ENCODE measurements around the gene TBKBP1. TPM values are rescaled to one million over a fixed set of nuclear protein-coding genes. Genes with fewer than 3 reads are reported as not detected.

The TBKBP1 gene
- 7.8 TPM for total RNA-seq

- Histone ChIP-seq H3K4me1 (ENCODE audit: control insufficient read depth in 3 of 3, insufficient read depth in 3 of 3, low read length in 3 of 3) (peaks cover 13 to 24% (median 22%) of the 10 kb centered on the region in 3 donors), H3K36me3 (ENCODE audit: control insufficient read depth in 3 of 3, insufficient read depth in 3 of 3, low read length in 3 of 3) (peaks cover 0 to 6% (median 0%) of the 10 kb centered on the region in 3 donors), H3K27me3 (ENCODE audit: control insufficient read depth in 3 of 3, insufficient read depth in 3 of 3, low read length in 3 of 3) (no peaks in the 10 kb centered on the region), H3K4me3 (ENCODE audit: low read length in 3 of 3) (peak within 1 kb of the TSS; percentile 81 to 83 (median 81)), H3K9ac (ENCODE audit: low read depth in 1 of 3, low read length in 3 of 3) (peak within 1 kb of the TSS; percentile 68 to 83 (median 72)), H3K27ac (ENCODE audit: low read depth, low read length) (peak within 1 kb of the TSS; percentile 73), H3K9me3 (ENCODE audit: control insufficient read depth in 3 of 3, low read length in 3 of 3) (no peaks in the 10 kb centered on the region)
Measured at GRCh38 chr17:47693731-47694580, at the start of gene TBKBP1. TBKBP1 (plus strand) TSS chr17:47694161; CDS start chr17:47696113, 1,952 bp downstream.

GRCh38 chr17:47644324-47644723 is 49.6 kb upstream of the TBKBP1 start:
- Histone ChIP-seq H3K9ac (ENCODE audit: low read depth in 1 of 3, low read length in 3 of 3) (no peak overlapping the region), H3K27ac (ENCODE audit: low read depth, low read length) (no peak overlapping the region), H3K27me3 (ENCODE audit: control insufficient read depth in 3 of 3, insufficient read depth in 3 of 3, low read length in 3 of 3) (no peaks in the 10 kb centered on the region), H3K9me3 (ENCODE audit: control insufficient read depth in 3 of 3, low read length in 3 of 3) (no peaks in the 10 kb centered on the region), H3K4me1 (ENCODE audit: control insufficient read depth in 3 of 3, insufficient read depth in 3 of 3, low read length in 3 of 3) (peaks cover 7 to 14% (median 10%) of the 10 kb centered on the region in 3 donors), H3K36me3 (ENCODE audit: control insufficient read depth in 3 of 3, insufficient read depth in 3 of 3, low read length in 3 of 3) (no peaks in the 10 kb centered on the region), H3K4me3 (ENCODE audit: low read length in 3 of 3) (no peak overlapping the region)

GRCh38 chr17:47649153-47649971 is 44.6 kb upstream of the TBKBP1 start, which contains the start of gene KPNB1:
KPNB1 (plus strand) TSS chr17:47649919; CDS start chr17:47650245, 326 bp downstream.
- Histone ChIP-seq H3K27me3 (ENCODE audit: control insufficient read depth in 3 of 3, insufficient read depth in 3 of 3, low read length in 3 of 3) (no peaks in the 10 kb centered on the region), H3K4me1 (ENCODE audit: control insufficient read depth in 3 of 3, insufficient read depth in 3 of 3, low read length in 3 of 3) (peaks cover 11 to 17% (median 14%) of the 10 kb centered on the region in 3 donors)

GRCh38 chr17:47649972-47650524 is 43.9 kb upstream of the TBKBP1 start:
- Histone ChIP-seq H3K27me3 (ENCODE audit: control insufficient read depth in 3 of 3, insufficient read depth in 3 of 3, low read length in 3 of 3) (no peaks in the 10 kb centered on the region), H3K9ac (ENCODE audit: low read depth in 1 of 3, low read length in 3 of 3) (peak overlapping the region; percentile 51 to 73 (median 73)), H3K9me3 (ENCODE audit: control insufficient read depth in 3 of 3, low read length in 3 of 3) (no peaks in the 10 kb centered on the region), H3K4me1 (ENCODE audit: control insufficient read depth in 3 of 3, insufficient read depth in 3 of 3, low read length in 3 of 3) (peaks cover 16 to 23% (median 19%) of the 10 kb centered on the region in 3 donors), H3K27ac (ENCODE audit: low read depth, low read length) (peak overlapping the region; percentile 76), H3K4me3 (ENCODE audit: low read length in 3 of 3) (peak overlapping the region; percentile 66 to 85 (median 83)), H3K36me3 (ENCODE audit: control insufficient read depth in 3 of 3, insufficient read depth in 3 of 3, low read length in 3 of 3) (peaks cover 11 to 22% (median 21%) of the 10 kb centered on the region in 3 donors)

More at GRCh38 chr17:47649153-47649971, 44.6 kb upstream of the TBKBP1 start, which contains the start of gene KPNB1:
- Histone ChIP-seq H3K4me3 (ENCODE audit: low read length in 3 of 3) (peak within 1 kb of the TSS; percentile 93 to 97 (median 96)), H3K27ac (ENCODE audit: low read depth, low read length) (peak within 1 kb of the TSS; percentile 94), H3K36me3 (ENCODE audit: control insufficient read depth in 3 of 3, insufficient read depth in 3 of 3, low read length in 3 of 3) (peaks cover 11 to 17% (median 16%) of the 10 kb centered on the region in 3 donors), H3K9me3 (ENCODE audit: control insufficient read depth in 3 of 3, low read length in 3 of 3) (no peaks in the 10 kb centered on the region), H3K9ac (ENCODE audit: low read depth in 1 of 3, low read length in 3 of 3) (peak within 1 kb of the TSS; percentile 76 to 88 (median 87))

- peak overlapping the region; percentile 70 to 79 (median 73) for H3K9ac ChIP-seq (ENCODE audit: low read depth in 1 of 3, low read length in 3 of 3)
- peaks cover 19 to 29% (median 27%) of the 10 kb centered on the region in 3 donors for H3K4me1 ChIP-seq (ENCODE audit: control insufficient read depth in 3 of 3, insufficient read depth in 3 of 3, low read length in 3 of 3)
- H3K9me3 ChIP-seq (ENCODE audit: control insufficient read depth in 3 of 3, low read length in 3 of 3): no peaks in the 10 kb centered on the region
- no peaks in the 10 kb centered on the region for H3K27me3 ChIP-seq (ENCODE audit: control insufficient read depth in 3 of 3, insufficient read depth in 3 of 3, low read length in 3 of 3)
- H3K36me3 ChIP-seq (ENCODE audit: control insufficient read depth in 3 of 3, insufficient read depth in 3 of 3, low read length in 3 of 3): peaks cover 14 to 29% (median 27%) of the 10 kb centered on the region in 3 donors
- peak overlapping the region; percentile 78 to 85 (median 83) for H3K4me3 ChIP-seq (ENCODE audit: low read length in 3 of 3)
- peak overlapping the region; percentile 76 for H3K27ac ChIP-seq (ENCODE audit: low read depth, low read length)
Measured at GRCh38 chr17:47650525-47651522, 43.1 kb upstream of the TBKBP1 start.

- peaks cover 14 to 35% (median 33%) of the 10 kb centered on the region in 3 donors for H3K36me3 ChIP-seq (ENCODE audit: control insufficient read depth in 3 of 3, insufficient read depth in 3 of 3, low read length in 3 of 3)
- no peak overlapping the region for H3K4me3 ChIP-seq (ENCODE audit: low read length in 3 of 3)
Measured at GRCh38 chr17:47651704-47652103, 42.3 kb upstream of the TBKBP1 start.

GRCh38 chr17:47652570-47652969 is 41.4 kb upstream of the TBKBP1 start:
- H3K9me3 ChIP-seq (ENCODE audit: control insufficient read depth in 3 of 3, low read length in 3 of 3): no peaks in the 10 kb centered on the region
- no peak overlapping the region for H3K27ac ChIP-seq (ENCODE audit: low read depth, low read length)
- H3K36me3 ChIP-seq (ENCODE audit: control insufficient read depth in 3 of 3, insufficient read depth in 3 of 3, low read length in 3 of 3): peaks cover 16 to 44% (median 42%) of the 10 kb centered on the region in 3 donors
- H3K9ac ChIP-seq (ENCODE audit: low read depth in 1 of 3, low read length in 3 of 3): no peak overlapping the region
- H3K4me1 ChIP-seq (ENCODE audit: control insufficient read depth in 3 of 3, insufficient read depth in 3 of 3, low read length in 3 of 3): peaks cover 19 to 29% (median 27%) of the 10 kb centered on the region in 3 donors
- no peaks in the 10 kb centered on the region for H3K27me3 ChIP-seq (ENCODE audit: control insufficient read depth in 3 of 3, insufficient read depth in 3 of 3, low read length in 3 of 3)
- no peak overlapping the region for H3K4me3 ChIP-seq (ENCODE audit: low read length in 3 of 3)

More at GRCh38 chr17:47651704-47652103, 42.3 kb upstream of the TBKBP1 start:
- H3K9me3 ChIP-seq (ENCODE audit: control insufficient read depth in 3 of 3, low read length in 3 of 3): no peaks in the 10 kb centered on the region
- H3K4me1 ChIP-seq (ENCODE audit: control insufficient read depth in 3 of 3, insufficient read depth in 3 of 3, low read length in 3 of 3): peaks cover 19 to 29% (median 27%) of the 10 kb centered on the region in 3 donors
- no peaks in the 10 kb centered on the region for H3K27me3 ChIP-seq (ENCODE audit: control insufficient read depth in 3 of 3, insufficient read depth in 3 of 3, low read length in 3 of 3)
- H3K27ac ChIP-seq (ENCODE audit: low read depth, low read length): no peak overlapping the region
- peak overlapping the region in 1 of 3 donors; percentile 69 for H3K9ac ChIP-seq (ENCODE audit: low read depth in 1 of 3, low read length in 3 of 3)

GRCh38 chr17:47653442-47653841 is 40.5 kb upstream of the TBKBP1 start:
- Histone ChIP-seq H3K27ac (ENCODE audit: low read depth, low read length) (no peak overlapping the region), H3K9me3 (ENCODE audit: control insufficient read depth in 3 of 3, low read length in 3 of 3) (no peaks in the 10 kb centered on the region), H3K4me3 (ENCODE audit: low read length in 3 of 3) (no peak overlapping the region), H3K27me3 (ENCODE audit: control insufficient read depth in 3 of 3, insufficient read depth in 3 of 3, low read length in 3 of 3) (no peaks in the 10 kb centered on the region), H3K9ac (ENCODE audit: low read depth in 1 of 3, low read length in 3 of 3) (no peak overlapping the region), H3K4me1 (ENCODE audit: control insufficient read depth in 3 of 3, insufficient read depth in 3 of 3, low read length in 3 of 3) (peaks cover 19 to 26% (median 24%) of the 10 kb centered on the region in 3 donors), H3K36me3 (ENCODE audit: control insufficient read depth in 3 of 3, insufficient read depth in 3 of 3, low read length in 3 of 3) (peaks cover 24 to 53% (median 51%) of the 10 kb centered on the region in 3 donors)
